Measurements from ENCODE around the gene SHISA4.

Gene SHISA4

DNA sequence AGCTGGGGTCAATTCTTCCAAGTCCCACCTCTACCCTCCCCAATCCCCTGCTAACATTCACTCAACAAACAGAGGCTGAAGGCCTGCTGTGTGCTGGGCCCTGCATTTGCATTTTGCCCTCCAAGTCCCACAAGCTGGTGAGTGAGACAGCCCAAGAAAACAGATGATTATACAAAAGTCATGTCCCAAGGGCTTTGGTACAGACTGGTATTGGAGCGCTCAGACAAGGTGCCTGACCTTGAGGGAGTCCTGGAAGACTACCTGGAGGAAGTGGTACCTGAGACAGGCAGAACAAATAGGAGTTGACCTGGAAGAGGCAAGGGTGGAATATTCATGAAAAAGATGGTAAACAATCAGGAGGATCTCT is 53.4 kb downstream of the SHISA4 start:
- H3K4me1 ChIP-seq (ENCODE audit: control insufficient read depth in 1 of 2, insufficient read depth in 1 of 2, low read depth in 1 of 2, low read length in 1 of 2): no peaks in the 10 kb centered on the region
- no peaks in the 10 kb centered on the region for H3K9me3 ChIP-seq
- peaks cover 35% of the 10 kb centered on the region for H3K27me3 ChIP-seq
- TF ChIP-seq, protein P1, sequence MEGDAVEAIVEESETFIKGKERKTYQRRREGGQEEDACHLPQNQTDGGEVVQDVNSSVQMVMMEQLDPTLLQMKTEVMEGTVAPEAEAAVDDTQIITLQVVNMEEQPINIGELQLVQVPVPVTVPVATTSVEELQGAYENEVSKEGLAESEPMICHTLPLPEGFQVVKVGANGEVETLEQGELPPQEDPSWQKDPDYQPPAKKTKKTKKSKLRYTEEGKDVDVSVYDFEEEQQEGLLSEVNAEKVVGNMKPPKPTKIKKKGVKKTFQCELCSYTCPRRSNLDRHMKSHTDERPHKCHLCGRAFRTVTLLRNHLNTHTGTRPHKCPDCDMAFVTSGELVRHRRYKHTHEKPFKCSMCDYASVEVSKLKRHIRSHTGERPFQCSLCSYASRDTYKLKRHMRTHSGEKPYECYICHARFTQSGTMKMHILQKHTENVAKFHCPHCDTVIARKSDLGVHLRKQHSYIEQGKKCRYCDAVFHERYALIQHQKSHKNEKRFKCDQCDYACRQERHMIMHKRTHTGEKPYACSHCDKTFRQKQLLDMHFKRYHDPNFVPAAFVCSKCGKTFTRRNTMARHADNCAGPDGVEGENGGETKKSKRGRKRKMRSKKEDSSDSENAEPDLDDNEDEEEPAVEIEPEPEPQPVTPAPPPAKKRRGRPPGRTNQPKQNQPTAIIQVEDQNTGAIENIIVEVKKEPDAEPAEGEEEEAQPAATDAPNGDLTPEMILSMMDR (IDR thresholded peaks at IDR 0.05): no peak
- no peak overlapping the region for H3K4me3 ChIP-seq (ENCODE audit: low read depth in 1 of 2, low read length in 1 of 2)
- no peak overlapping the region for H3K27ac ChIP-seq
- H3K36me3 ChIP-seq: no peaks in the 10 kb centered on the region
